ENCODE data around the gene MSL1.

Gene MSL1

GRCh38 chr17:40091691-40092397, 29.9 kb upstream of the MSL1 start:
- peak overlapping the region; percentile 99 for H3K27ac ChIP-seq
- H3K4me2 ChIP-seq: peak overlapping the region; percentile 99
- no peaks in the 10 kb centered on the region for H3K9me3 ChIP-seq
- no peak overlapping the region for H3K4me3 ChIP-seq
- H3K27me3 ChIP-seq: no peaks in the 10 kb centered on the region
- peaks cover 54% of the 10 kb centered on the region for H3K36me3 ChIP-seq
- H3K4me1 ChIP-seq: peaks cover 76% of the 10 kb centered on the region
- no peaks in the 10 kb centered on the region for H4K20me1 ChIP-seq
- TF ChIP-seq Cebpa-rat (IDR thresholded peaks at IDR 0.05): no peak
- 0 out of 2 replicates have a peak overlapping the region, but pooled peaks have one; percentile 84 for H3K9ac ChIP-seq

- H3K27me3 ChIP-seq: no peaks in the 10 kb centered on the region
- H3K9me3 ChIP-seq: no peaks in the 10 kb centered on the region
- TF ChIP-seq Cebpa-rat (IDR thresholded peaks at IDR 0.05): no peak
- no peaks in the 10 kb centered on the region for H4K20me1 ChIP-seq
- H3K27ac ChIP-seq: peak overlapping the region; percentile 99
- H3K4me1 ChIP-seq: peaks cover 83% of the 10 kb centered on the region
- H3K4me3 ChIP-seq: peak overlapping the region; percentile 62
- H3K9ac ChIP-seq: peak overlapping the region; percentile 84
- H3K36me3 ChIP-seq: peaks cover 53% of the 10 kb centered on the region
- peak overlapping the region; percentile 99 for H3K4me2 ChIP-seq
These were observed 29.2 kb upstream of the MSL1 start for GRCh38 chr17:40092581-40092980.

- H4K20me1 ChIP-seq: no peaks in the 10 kb centered on the region
- H3K27ac ChIP-seq: peak overlapping the region; percentile 99
- H3K9me3 ChIP-seq: no peaks in the 10 kb centered on the region
- H3K36me3 ChIP-seq: peaks cover 48% of the 10 kb centered on the region
- H3K9ac ChIP-seq: peak overlapping the region; percentile 84
- H3K4me3 ChIP-seq: peak overlapping the region; percentile 62
- H3K4me1 ChIP-seq: peaks cover 88% of the 10 kb centered on the region
- no peaks in the 10 kb centered on the region for H3K27me3 ChIP-seq
- no peak for TF ChIP-seq Cebpa-rat (IDR thresholded peaks at IDR 0.05)
- H3K4me2 ChIP-seq: peak overlapping the region; percentile 99
These were observed 28.7 kb upstream of the MSL1 start for GRCh38 chr17:40093005-40093579.

GRCh38 chr17:40093580-40094201, 28.1 kb upstream of the MSL1 start:
- Histone ChIP-seq H4K20me1 (no peaks in the 10 kb centered on the region), H3K4me2 (peak overlapping the region; percentile 99), H3K9me3 (no peaks in the 10 kb centered on the region), H3K4me3 (peak overlapping the region; percentile 62), H3K27me3 (no peaks in the 10 kb centered on the region), H3K4me1 (peaks cover 94% of the 10 kb centered on the region), H3K27ac (peak overlapping the region; percentile 99), H3K36me3 (peaks cover 42% of the 10 kb centered on the region), H3K9ac (peak overlapping the region; percentile 84)
- no peak for TF ChIP-seq Cebpa-rat (IDR thresholded peaks at IDR 0.05)

- Histone ChIP-seq H3K27ac (peak overlapping the region; percentile 99), H3K4me2 (peak overlapping the region; percentile 99), H3K9me3 (no peaks in the 10 kb centered on the region), H3K27me3 (no peaks in the 10 kb centered on the region), H4K20me1 (no peaks in the 10 kb centered on the region), H3K36me3 (peaks cover 32% of the 10 kb centered on the region), H3K4me3 (peak overlapping the region; percentile 62), H3K9ac (peak overlapping the region; percentile 84), H3K4me1 (peaks cover 91% of the 10 kb centered on the region)
- TF ChIP-seq Cebpa-rat (IDR thresholded peaks at IDR 0.05): no peak
These were observed 26.9 kb upstream of the MSL1 start for GRCh38 chr17:40094874-40095273.

GRCh38 chr17:40095351-40095943, 26.3 kb upstream of the MSL1 start:
- H3K9me3 ChIP-seq: no peaks in the 10 kb centered on the region
- no peaks in the 10 kb centered on the region for H4K20me1 ChIP-seq
- H3K9ac ChIP-seq: peak overlapping the region; percentile 84
- H3K27ac ChIP-seq: peak overlapping the region; percentile 99
- H3K4me3 ChIP-seq: peak overlapping the region; percentile 62
- peak overlapping the region; percentile 99 for H3K4me2 ChIP-seq
- H3K36me3 ChIP-seq: peaks cover 30% of the 10 kb centered on the region
- H3K4me1 ChIP-seq: peaks cover 89% of the 10 kb centered on the region
- no peaks in the 10 kb centered on the region for H3K27me3 ChIP-seq
- TF ChIP-seq Cebpa-rat (IDR thresholded peaks at IDR 0.05): no peak

GRCh38 chr17:40095944-40096791, 25.6 kb upstream of the MSL1 start:
- H3K9ac ChIP-seq: peak overlapping the region; percentile 85
- no peaks in the 10 kb centered on the region for H3K9me3 ChIP-seq
- peak overlapping the region; percentile 77 for H3K4me3 ChIP-seq
- H3K36me3 ChIP-seq: peaks cover 30% of the 10 kb centered on the region
- no peak for TF ChIP-seq Cebpa-rat (IDR thresholded peaks at IDR 0.05)
- peak overlapping the region; percentile 99 for H3K4me2 ChIP-seq
- peak overlapping the region; percentile 99 for H3K27ac ChIP-seq
- H3K27me3 ChIP-seq: no peaks in the 10 kb centered on the region
- no peaks in the 10 kb centered on the region for H4K20me1 ChIP-seq
- H3K4me1 ChIP-seq: peaks cover 88% of the 10 kb centered on the region

- Histone ChIP-seq H4K20me1 (no peaks in the 10 kb centered on the region), H3K27me3 (no peaks in the 10 kb centered on the region), H3K9ac (peak overlapping the region; percentile 85), H3K9me3 (no peaks in the 10 kb centered on the region), H3K27ac (peak overlapping the region; percentile 99), H3K4me1 (peaks cover 88% of the 10 kb centered on the region), H3K4me3 (peak overlapping the region; percentile 77), H3K36me3 (peaks cover 30% of the 10 kb centered on the region), H3K4me2 (peak overlapping the region; percentile 99)
- TF ChIP-seq Cebpa-rat (IDR thresholded peaks at IDR 0.05): no peak
These were observed 24.7 kb upstream of the MSL1 start for GRCh38 chr17:40097087-40097486.

All from BLaER1 (cell line).